ENCODE measurements around the gene CSF2RB.
"Not testable (repeated sequence)": the region's sequence is repeated elsewhere in the genome, so short reads cannot be mapped to it uniquely, and the experiment has no call there.

Gene CSF2RB

DNA sequence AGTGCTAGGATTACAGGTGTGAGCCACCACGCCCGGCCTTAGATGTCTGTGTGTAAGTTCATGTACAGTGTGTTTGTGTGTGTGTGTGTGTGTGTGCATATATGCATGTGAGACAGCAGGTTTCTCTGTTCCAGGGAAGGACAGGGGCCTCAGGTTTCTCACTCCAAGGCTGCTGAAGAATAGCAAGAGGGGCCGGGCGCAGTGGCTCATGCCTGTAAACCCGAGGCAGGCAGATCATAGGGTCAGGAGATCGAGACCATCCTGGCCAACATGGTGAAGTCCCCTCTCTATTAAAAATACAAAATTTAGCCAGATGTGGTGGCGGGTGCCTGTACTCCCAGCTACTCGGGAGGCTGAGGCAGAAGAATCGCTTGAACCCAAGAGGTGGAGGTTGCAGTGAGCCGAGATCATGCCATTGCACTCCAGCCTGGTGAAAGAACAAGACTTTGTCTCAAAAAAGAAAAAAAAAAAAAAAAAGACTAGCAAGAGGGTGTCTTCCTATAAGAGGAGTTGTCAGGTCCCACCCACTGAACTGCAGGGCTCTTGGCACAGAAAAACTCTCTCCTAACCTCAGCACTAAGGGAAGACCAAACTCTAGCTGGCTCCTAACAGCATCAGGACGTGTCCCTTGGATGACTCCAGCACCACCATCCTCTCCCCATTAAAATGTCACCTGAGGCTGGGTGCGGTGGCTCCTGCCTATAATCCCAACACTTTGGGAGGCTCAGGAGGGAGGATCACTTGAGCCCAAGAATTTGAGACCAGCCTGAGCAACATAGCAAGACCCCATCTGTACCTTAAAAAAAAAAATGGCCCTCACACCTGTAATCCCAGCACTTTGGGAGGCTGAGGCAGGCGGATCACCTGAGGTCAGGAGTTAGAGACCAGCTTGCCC is 65.8 kb downstream of the CSF2RB start:
- no peak for TF ChIP-seq Cebpa-rat (IDR thresholded peaks at IDR 0.05)
- Histone ChIP-seq H3K9ac (no peak overlapping the region), H3K4me2 (no peak overlapping the region), H3K36me3 (no peaks in the 10 kb centered on the region), H3K4me3 (no peak overlapping the region), H3K27ac (no peak overlapping the region), H4K20me1 (no peaks in the 10 kb centered on the region), H3K9me3 (replicated peaks in 1 of 11) (no peaks in the 10 kb centered on the region), H3K27me3 (no peaks in the 10 kb centered on the region), H3K4me1 (peaks cover 5 to 30% (median 25%) of the 10 kb centered on the region in 10 experiments; a peak in 19 of 20 replicates)

DNA sequence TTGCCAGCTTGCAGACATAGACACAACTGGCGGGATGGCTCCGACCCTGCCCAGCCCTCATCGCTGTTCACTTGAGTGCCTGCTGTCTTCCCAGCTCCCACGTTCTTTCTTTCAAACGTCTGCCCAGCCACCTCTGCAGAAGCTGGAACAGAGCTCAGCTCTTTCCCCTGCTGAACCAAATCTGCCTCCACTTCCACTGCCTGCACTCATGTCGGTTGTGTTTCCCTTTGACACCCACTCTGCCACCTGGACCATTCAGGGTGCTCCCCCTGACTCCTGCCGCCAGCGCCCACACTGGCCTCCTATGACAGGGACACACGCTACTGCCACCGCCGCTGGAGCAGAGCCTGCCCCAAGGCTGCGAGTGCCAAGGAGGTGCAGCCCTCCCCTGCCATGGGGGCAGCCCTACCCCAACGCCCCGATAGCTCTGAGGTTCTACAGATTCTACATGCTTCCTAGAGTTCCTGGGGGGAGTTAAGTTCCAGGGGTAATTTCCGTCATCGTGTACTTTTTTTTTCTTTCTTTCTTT is 67.9 kb downstream of the CSF2RB start:
- Histone ChIP-seq H3K4me2 (no peak overlapping the region), H3K36me3 (no peaks in the 10 kb centered on the region), H3K4me3 (no peak overlapping the region), H3K27ac (no peak overlapping the region), H4K20me1 (no peaks in the 10 kb centered on the region), H3K4me1 (peaks cover 5 to 29% (median 26%) of the 10 kb centered on the region in 10 experiments; a peak in 19 of 20 replicates), H3K27me3 (no peaks in the 10 kb centered on the region), H3K9me3 (replicated peaks in 1 of 11) (peaks cover 6 to 12% (median 10%) of the 10 kb centered on the region in 11 experiments), H3K9ac (no peak overlapping the region)
- no peak for TF ChIP-seq Cebpa-rat (IDR thresholded peaks at IDR 0.05)

DNA sequence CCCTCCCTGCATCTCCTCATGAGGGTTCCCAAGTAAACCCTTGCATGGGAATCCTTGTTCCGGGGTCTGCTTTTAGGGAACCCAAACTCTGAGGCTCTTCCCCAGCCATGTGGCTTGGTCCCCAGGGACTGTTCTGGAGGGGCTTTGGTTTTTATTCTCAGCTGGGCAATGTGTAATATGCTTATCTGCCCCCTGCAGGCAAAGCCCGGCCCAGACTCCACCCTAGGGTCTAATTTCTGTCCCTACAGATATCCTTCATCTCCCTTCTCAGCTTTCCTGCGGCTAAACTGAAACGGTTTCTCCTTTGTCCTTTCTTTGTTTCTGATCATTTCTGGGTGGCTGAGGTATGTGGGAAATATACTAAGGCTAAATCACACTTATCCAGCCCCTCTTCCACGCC is 68.7 kb downstream of the CSF2RB start:
- no peak for TF ChIP-seq Cebpa-rat (IDR thresholded peaks at IDR 0.05)
- Histone ChIP-seq H3K27me3 (no peaks in the 10 kb centered on the region), H3K36me3 (no peaks in the 10 kb centered on the region), H3K4me3 (no peak overlapping the region), H3K4me1 (peaks cover 5 to 21% (median 18%) of the 10 kb centered on the region in 10 experiments; a peak in 19 of 20 replicates), H3K9me3 (replicated peaks in 1 of 11) (peaks cover 8 to 14% (median 11%) of the 10 kb centered on the region in 11 experiments), H3K9ac (peak overlapping the region in 2 of 11 experiments; percentile 2 to 24; a peak in 1 of 22 replicates), H4K20me1 (no peaks in the 10 kb centered on the region), H3K27ac (no peak overlapping the region), H3K4me2 (peak overlapping the region in 8 of 11 experiments; percentile 2 to 48 (median 40); a peak in 12 of 22 replicates)

DNA sequence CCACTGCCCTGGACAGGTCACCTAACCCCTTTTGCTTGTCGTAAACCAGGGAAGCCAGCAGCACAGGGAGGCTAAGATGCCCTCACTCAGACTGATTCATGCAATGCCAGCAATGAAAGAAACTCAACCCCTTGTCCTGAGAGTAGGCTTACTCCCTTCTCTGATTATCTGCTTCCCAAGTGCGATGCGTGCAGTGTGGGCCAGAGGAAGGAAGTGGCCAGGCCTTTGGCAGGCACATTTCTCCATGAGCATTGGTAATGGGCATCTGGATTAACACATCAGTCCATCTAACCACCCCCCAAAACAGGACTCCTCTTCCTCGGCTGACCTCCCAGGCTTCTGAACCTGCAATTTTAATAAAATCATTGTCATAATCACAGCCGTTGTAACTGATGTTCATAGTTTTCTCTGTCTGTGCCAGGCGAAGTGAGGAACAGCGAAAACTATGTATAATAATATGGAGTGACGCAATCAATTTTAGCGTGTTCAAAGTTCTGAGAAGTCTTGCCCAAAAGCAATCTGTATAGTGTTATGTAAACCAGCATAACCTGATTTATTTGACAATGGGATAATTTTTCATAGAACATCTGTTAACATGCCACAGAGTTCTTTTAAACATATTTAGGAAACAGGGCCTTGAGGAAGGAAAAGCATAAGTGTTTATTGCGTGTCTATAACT is 71.9 kb downstream of the CSF2RB start:
- Histone ChIP-seq H3K27me3 (no peaks in the 10 kb centered on the region), H3K36me3 (no peaks in the 10 kb centered on the region), H3K9ac (no peak overlapping the region)

DNA sequence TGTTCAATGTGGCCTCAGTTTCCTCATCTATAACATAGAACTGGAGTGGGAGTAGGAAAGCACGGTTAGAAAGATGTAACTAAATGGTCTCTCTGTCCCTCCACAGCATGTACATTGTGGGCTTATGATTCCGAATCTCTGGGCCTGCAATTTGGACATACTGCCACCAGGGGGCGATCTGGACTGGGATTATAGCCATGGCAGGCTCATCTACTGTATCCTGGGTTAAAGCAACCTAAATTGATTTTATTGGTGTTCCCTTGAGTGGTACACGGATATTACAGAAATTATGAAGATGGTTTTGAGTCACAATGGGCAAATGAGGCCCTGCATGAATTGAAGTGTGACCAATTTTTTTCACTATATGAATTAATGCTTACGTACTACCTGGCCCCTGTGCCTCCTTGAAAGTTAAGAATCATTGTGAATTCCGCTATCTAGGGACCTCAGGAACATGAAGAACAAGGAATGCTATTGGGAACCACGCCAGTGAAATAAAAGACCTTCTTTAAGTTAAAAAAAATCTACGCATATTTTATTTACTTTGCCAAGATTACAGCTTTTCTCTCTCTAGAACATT is 72.9 kb downstream of the CSF2RB start:
- Histone ChIP-seq H3K9ac (no peak overlapping the region), H3K27me3 (no peaks in the 10 kb centered on the region), H3K4me1 (peaks cover 0 to 19% (median 11%) of the 10 kb centered on the region in 10 experiments; a peak in 15 of 20 replicates), H3K9me3 (replicated peaks in 1 of 11) (peaks cover 8 to 14% (median 11%) of the 10 kb centered on the region in 11 experiments), H3K36me3 (no peaks in the 10 kb centered on the region), H4K20me1 (no peaks in the 10 kb centered on the region), H3K4me3 (no peak overlapping the region), H3K4me2 (no peak overlapping the region), H3K27ac (no peak overlapping the region)
- TF ChIP-seq Cebpa-rat (IDR thresholded peaks at IDR 0.05), result no peak

More for the DNA sequence above, 71.9 kb downstream of the CSF2RB start:
- Histone ChIP-seq H3K4me2 (no peak overlapping the region), H3K4me1 (peaks cover 0 to 19% (median 11%) of the 10 kb centered on the region in 10 experiments; a peak in 15 of 20 replicates), H3K27ac (no peak overlapping the region), H3K4me3 (no peak overlapping the region), H3K9me3 (replicated peaks in 1 of 11) (peaks cover 8 to 14% (median 11%) of the 10 kb centered on the region in 11 experiments), H4K20me1 (no peaks in the 10 kb centered on the region)
- TF ChIP-seq Cebpa-rat (IDR thresholded peaks at IDR 0.05), result peak in 4 of 11 experiments; percentile 34 to 80 (median 66); a peak in 7 of 22 replicates

DNA sequence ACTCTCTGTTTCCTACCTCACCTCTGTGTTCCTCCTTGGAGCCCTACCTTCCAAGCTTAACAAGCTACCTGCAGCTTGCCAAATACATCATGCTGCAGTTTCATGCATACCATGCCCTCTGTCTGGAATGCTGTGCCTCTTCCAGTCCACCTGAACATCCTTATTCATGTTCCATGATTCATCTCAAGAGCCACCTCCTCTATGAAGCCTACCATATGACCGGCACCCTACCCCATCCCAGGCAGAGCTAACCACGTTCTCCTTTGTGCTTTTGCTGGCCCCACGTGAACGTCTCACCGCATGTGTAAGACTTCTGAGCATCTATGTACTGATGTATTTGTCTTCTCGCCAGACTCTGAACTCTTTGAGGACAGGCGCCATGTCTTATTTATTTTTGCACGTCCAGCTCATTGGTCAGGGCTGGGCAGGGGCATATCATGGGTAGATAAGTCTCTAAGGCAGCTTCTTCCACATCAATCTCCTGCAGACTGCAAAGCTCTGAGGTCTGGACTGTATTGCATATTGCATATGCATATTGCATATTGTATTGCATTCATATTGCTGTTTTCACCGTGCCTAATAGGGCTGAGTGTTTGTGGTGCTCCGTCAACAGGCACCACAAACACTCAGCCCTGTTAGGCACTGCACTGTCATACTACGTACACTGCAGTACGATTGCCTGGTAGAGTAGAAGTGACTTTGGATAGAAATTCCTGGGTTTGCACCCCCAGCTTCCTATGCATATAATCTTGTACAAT is 74.8 kb downstream of the CSF2RB start:
- Histone ChIP-seq H3K9me3 (replicated peaks in 1 of 11) (peaks cover 8 to 14% (median 11%) of the 10 kb centered on the region in 11 experiments), H3K9ac (no peak overlapping the region), H3K27ac (no peak overlapping the region), H3K36me3 (no peaks in the 10 kb centered on the region), H3K4me2 (no peak overlapping the region), H4K20me1 (no peaks in the 10 kb centered on the region), H3K4me1 (peaks cover 0 to 9% (median 0%) of the 10 kb centered on the region in 10 experiments; a peak in 8 of 20 replicates), H3K4me3 (no peak overlapping the region), H3K27me3 (no peaks in the 10 kb centered on the region)
- no peak for TF ChIP-seq Cebpa-rat (IDR thresholded peaks at IDR 0.05)

DNA sequence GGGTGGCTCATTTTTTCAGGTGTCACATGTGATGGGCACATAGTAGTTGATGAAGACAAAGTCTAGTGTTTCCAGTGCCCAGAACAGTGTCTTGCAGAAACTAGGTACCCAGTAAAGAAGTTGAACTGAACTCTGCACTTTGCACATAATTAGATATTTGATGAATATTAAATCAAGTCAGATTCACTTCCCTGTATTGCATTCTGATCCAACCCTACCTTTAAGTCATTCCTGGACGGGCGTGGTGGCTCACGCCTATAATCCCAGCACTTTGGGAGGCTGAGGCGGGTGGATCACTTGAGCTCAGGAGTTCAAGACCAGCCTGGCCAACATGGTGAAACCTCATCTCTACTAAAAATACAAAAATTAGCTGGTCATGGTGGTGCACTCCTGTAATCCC is 75.6 kb downstream of the CSF2RB start:
- not testable (repeated sequence) for H3K27me3 ChIP-seq

More for the DNA sequence above, 75.6 kb downstream of the CSF2RB start:
- H3K9me3 ChIP-seq (replicated peaks in 1 of 11), result peaks cover 8 to 14% (median 11%) of the 10 kb centered on the region in 11 experiments
- not testable (repeated sequence) for H3K4me2 ChIP-seq, H3K9ac ChIP-seq, H4K20me1 ChIP-seq, H3K4me3 ChIP-seq, H3K27ac ChIP-seq, H3K4me1 ChIP-seq, H3K36me3 ChIP-seq

Measured in BLaER1 treated with 17β-estradiol and CSF1 and Interleukin-3, amounts not matched to agents 10 nM and 100 nM (cell line).